GM18505 (cell line): ENCODE measurements around the gene STX19.
"Not testable (repeated sequence)": the region's sequence is repeated elsewhere in the genome, so short reads cannot be mapped to it uniquely, and the experiment has no call there.

ENCODE experiments used
- ATAC-seq: cut with Tn5 transposase; IDR thresholded peaks from one replicate; pipeline ENCODE4 v1.9.1; 2021; ENCODE audit not compliant: unreplicated experiment
- POLR2A ChIP-seq: IDR thresholded peaks from 4 replicates; pipeline ENCODE4 v1.6.1; 2011; ENCODE audit warnings: borderline replicate concordance; ENCODE audit not compliant: insufficient read depth, insufficient read length; ENCODE audit errors: extremely low read depth

Gene STX19

GRCh38 chr3:94062513-94063404 is 34.4 kb upstream of the STX19 start, which contains the start of the genes DHFR2 and NSUN3:
Gene DHFR2, minus strand, starts transcription at chr3:94062916. Its CDS starts 1,405 bp downstream, at chr3:94061511.
Gene NSUN3, plus strand, starts transcription at chr3:94063061. Its CDS starts 66 bp downstream, at chr3:94063127.
- peak; percentile 93 for ATAC-seq
- TF ChIP-seq POLR2A = peak; percentile 77

GRCh38 chr3:94061297-94061696 is 32.9 kb upstream of the STX19 start:
- no peak for ATAC-seq
- TF ChIP-seq POLR2A = no peak

- no peak for TF ChIP-seq POLR2A
- no peak for ATAC-seq
Measured at GRCh38 chr3:94050546-94050945, 22.1 kb upstream of the STX19 start.

DNA sequence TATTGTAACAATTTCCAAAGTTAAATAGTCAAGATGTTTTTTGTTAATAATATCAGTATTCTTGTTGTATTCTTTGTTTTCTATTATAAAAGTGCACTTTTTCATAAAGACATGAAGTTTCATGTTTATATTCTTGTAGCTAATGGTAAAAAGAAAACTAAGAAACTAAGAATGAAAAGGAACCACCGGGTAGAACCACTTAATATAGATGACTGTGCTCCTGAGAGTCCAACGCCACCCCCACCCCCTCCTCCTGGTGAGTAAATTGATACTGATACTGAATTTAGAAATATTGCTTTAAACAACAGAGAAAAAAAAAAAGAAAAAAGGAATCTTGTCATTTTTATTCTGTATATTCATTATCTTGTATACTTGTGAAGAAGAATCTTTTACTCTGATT is 20.9 kb upstream of the STX19 start:
- no peak for ATAC-seq
- no peak for TF ChIP-seq POLR2A

DNA sequence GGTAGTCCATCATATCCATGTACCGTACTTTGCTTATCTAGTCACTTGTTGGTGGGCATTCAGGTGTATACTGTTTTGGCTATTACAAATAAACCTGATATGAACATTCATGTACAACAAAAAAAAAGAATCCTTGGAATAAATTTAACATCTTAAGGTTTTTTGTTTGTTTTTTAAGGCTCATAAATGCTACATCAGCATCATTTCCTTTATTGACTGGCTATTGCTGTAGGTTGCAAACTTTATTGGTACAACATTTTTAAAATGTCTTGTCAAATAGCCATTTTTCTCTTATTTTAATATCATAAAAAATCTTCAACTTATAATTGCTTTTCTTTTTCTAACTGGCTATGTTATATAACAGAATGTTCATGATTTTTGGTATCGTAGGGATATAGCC is 18.1 kb upstream of the STX19 start:
- no peak for TF ChIP-seq POLR2A
- no peak for ATAC-seq

DNA sequence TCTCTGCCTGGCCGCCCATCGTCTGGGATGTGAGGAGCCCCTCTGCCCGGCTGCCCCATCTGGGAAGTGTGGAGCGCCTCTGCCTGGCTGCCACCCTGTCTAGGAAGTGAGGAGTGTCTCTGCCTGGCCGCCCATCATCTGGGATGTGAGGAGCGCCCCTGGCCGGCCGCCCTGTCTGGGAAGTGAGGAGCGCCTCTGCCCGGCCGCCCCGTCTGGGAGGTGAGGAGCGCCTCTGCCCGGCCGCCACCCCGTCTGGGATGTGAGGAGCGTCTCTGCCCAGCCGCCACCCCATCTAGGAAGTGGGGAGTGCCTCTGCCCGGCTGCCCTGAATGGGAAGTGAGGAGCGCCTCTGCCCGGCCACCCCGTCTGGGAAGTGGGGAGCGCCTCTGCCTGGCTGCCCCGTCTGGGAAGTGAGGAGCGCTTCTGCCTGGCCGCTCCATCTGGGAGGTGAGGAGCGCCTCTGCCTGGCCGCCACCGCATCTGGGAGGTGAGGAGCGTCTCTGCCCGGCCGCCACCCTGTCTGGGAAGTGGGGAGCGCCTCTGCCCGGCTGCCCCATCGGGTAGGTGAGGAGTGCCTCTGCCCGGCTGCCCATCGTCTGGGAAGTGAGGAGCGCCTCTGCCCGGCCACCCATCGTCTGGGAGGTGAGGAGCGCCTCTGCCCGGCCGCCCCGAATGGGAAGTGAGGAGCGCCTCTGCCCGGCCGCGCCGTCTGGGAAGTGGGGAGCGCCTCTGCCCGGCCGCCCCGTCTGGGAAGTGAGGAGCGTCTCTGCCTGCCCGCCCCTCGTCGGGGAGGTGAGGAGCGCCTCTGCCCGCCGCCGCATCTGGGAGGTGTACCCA is 15.9 kb upstream of the STX19 start:
- not testable (repeated sequence) for ATAC-seq

- ATAC-seq = no peak
- no peak for TF ChIP-seq POLR2A
Measured at GRCh38 chr3:94043285-94043684, 14.9 kb upstream of the STX19 start.

GRCh38 chr3:94036909-94037507 is 8.6 kb upstream of the STX19 start:
- no peak for TF ChIP-seq POLR2A
- peak; percentile 86 for ATAC-seq

DNA sequence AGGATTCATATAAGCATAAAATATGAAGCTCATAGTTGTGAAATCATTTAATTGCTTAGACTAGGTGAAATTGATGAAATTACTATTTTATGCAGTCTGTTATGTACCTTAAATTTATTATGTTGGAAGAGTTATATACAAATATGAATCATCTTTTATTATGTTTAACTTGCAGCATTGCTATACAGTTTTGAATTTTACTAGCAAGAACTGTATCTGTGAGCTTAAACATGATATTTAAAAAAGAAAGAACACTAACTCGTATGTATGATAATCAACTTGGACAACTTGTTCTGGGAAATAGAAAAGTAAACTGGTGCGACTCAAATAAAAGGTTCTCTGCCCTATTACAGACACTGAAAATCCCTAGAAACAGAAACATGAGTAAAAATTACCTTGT is 1.8 kb downstream of the STX19 start:
- ATAC-seq = no peak
- TF ChIP-seq POLR2A = no peak

- no peak for ATAC-seq
- TF ChIP-seq POLR2A = no peak
Measured at GRCh38 chr3:94024385-94024784, 4.0 kb downstream of the STX19 start.

DNA sequence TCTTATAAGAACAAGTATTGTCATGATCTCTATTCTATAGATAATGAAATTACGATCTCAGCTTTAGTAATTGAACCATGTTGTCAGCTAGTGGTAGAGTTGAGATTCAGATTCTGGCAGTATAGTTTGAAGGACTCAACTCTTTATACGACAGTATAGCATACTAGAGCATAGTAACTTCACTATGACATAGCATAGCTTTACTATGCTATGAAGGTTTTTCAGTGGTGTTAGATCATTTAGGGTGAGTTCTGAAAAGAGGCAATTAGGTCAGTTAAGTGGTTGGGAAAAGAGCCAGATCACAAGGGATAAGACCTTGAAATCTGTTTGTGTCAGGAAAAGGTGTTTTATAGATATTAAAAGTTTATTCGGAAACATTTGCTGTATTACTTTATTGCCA is 8.1 kb downstream of the STX19 start:
- no peak for TF ChIP-seq POLR2A
- ATAC-seq = no peak

DNA sequence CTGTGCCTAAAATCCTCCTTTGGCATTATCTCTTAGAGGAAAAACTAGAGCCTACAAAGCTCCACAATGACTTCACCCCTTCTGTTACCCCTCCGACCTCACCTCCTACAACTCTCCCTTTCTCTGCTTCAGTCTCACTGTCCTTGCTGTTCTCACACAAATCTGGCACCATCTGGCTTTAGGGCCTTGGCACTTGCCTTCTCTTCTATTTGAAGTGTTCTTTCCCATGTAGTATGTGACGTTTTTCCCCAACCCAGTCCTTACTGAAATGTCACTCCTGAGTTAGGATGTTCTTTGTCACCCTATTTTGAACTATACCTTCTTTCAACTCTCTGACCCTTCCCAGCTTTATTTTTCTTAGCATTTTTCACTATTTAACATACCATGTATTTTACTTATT is 8.7 kb downstream of the STX19 start:
- ATAC-seq = no peak
- TF ChIP-seq POLR2A = no peak

DNA sequence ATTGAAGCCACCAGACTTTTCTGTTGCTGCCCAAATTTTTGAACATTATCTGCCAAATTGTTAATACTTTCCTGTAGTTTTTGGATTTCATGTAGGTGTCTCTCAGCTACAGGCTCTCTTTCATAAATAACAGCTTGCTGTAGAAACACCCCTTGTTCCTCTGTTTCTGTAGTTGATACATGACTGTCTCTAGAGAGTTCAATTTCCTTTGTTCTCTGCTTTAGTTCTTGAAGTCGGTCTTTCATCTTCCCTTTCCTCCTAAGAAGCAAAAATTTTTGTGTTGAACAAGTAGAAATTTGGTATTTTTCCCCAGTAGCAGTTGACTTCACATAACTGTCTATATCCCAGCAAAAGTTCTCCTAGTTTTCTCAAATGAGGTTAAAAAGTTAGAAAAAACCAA is 13.4 kb downstream of the STX19 start:
- no peak for TF ChIP-seq POLR2A
- no peak for ATAC-seq
